HG03521 (cell line): ENCODE results near the gene GPC4.
"Not testable (repeated sequence)": the region's sequence is repeated elsewhere in the genome, so short reads cannot be mapped to it uniquely, and the experiment has no call there.

ENCODE experiments used
- ATAC-seq: cut with Tn5 transposase; IDR thresholded peaks from one replicate; pipeline ENCODE4 v1.9.1; 2021; ENCODE audit warnings: mild to moderate bottlenecking, moderate library complexity; ENCODE audit not compliant: unreplicated experiment

The GPC4 gene

DNA sequence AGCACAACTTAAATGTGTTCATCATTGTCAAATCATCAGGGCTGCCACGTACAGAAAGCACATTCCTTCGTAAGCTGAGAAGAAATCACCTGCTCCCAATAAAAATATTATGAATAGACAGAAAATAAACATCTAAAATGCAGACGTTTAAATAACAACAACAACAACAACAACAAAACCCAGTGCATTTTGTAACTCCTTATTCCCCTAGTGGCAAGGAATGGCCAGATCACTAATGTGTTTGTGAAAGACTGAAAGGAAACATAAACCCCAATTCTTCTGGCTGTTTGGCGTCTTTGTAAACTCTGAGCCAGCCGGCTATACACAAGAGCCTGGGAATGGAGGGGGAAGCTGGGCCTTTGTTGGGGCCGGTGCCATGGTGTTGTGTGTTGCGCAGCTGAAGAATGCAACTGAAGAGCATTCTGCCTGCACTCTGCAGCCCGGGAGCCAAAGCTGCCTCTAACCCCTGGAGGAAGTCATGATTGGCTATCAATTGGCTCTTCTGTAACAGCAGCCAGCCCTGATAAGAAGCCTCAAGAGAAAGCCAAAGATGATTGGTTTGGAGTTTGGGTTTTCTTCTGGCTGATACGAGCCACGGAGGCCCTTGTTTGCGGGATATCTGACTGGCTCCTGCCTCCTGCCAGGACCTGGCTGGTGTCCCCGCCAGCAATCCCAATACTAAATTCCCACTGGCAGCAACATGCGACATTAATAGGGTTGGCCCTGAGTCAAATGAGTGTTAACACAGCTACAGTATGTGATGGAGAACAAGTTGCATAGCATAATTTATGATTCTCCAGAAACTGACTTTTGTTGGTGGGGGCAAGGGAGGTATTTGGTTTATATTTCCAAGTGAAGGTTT, 107.4 kb downstream of the GPC4 start:
- ATAC-seq: no peak

DNA sequence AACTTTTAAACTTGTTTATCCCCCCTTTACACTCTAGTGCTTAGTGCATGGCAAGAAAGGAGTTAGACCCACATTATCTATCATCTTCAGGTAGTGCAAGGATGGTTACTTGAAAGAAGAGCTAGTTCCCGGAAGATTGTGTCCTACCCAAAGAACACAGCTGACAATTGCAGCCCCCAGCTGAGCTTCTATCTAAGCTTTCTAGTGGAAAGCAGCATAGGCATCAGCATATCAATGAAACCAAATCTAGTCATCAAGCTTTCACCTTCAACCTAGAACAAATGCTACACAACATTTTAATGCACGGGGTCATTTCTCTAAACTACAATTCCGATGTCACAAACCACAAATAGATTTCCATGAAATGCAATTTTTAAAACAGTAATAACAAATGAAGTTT, 108.2 kb downstream of the GPC4 start:
- no peak for ATAC-seq

DNA sequence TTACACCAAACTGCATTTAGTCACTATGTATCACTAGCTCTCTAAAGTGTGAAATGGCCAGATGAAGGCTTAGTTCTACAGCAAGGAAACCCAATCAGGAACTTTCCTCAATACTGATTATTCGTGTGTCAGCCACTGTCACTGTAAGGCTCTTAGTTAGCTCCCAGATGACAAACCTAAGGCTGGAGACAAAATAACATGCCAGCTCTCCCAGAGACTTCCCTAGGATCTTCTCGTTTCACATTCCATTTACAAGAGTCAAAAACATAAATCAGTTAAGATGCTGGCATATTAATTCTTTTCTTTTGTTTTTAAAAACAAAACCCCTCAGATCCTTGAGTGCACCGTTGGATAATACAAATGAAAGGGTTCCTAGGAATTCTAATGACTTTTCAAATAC, 109.0 kb downstream of the GPC4 start:
- ATAC-seq: no peak

DNA sequence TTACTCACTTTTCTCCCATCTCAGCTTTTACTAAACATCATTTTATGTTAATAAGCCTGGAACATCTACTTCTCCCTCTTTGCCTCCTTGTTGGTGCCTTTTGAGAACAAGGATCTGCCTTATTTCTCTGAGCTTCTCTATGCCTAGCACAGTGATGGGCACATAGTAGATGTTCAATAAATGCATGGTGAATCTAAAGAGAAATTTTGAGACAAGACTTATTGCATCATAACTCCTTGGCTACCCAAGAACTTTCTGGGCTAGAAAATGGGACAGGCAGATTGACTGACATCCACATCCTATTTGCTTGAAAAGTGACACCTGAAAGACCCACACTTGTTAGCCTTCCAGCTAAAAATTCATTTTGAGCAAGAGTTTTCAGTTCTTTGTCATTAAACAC, 109.9 kb downstream of the GPC4 start:
- ATAC-seq: no peak

DNA sequence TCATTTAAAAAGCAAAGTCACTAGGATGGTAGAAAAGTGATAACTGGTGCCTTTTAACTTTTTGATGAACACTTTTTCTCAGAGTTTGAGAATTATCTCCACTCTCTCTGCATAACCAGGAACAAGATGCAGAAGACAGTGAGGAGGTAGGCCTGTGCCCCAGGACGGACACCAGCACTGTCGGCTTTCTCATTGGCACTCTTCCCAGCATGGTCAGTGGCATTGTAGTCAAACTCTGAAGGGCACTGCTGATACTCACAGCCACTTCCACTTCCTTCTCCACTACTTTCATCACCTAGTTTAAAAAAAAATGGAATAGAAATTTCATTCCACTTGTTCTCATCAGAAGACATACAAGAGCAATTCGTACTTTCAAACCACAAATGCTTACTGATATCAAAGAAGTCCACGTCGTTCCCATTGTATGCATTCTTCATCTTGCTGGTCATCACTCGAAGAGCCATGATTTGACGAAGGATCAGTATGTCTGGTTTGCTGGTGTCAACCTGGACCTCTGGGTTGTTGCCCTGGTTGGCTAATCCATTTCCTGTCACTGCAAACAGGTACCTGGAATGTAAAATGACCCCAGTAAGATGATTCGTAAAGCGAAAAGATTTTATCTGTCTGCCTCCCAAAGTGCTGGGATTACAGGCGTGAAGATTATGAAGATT, 112.4 kb downstream of the GPC4 start:
- ATAC-seq: no peak

DNA sequence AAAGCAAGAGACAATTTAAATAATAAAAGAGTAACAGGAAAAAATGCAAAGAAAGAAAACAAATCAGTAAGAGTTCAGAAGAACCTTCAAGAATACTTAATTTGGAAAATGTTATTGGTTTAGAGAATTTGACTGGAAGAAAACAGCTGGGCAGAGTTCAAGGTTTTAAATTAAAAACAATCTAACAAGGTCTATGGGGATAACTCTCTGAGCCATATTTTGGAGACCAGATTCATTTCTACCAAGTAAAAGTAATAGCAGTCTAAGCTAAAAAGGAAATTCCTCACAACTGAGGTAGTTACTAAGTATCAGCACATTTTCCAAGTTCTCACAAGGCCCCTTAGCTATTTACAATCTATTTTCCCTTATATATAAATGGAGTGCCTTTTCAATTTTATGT, 114.7 kb downstream of the GPC4 start:
- no peak for ATAC-seq

DNA sequence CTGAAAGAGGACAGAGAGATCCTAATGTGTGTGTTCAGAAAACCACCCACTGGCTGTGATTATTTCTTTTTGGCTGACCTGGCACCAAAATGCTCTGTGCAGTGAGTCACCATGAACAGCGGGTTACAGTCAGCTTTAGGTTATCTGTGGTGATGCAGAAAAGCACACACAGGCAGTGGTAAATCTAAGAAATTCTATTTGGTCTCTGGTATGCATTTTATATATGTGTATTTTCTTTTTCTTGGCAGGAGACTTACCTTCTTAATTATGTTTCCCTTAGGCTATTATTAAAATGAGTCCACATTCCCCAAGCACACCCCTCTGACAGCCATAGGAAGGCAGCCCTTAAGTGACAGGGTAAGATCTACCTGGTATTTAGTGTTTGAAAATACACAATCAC, 118.0 kb downstream of the GPC4 start:
- no peak for ATAC-seq

DNA sequence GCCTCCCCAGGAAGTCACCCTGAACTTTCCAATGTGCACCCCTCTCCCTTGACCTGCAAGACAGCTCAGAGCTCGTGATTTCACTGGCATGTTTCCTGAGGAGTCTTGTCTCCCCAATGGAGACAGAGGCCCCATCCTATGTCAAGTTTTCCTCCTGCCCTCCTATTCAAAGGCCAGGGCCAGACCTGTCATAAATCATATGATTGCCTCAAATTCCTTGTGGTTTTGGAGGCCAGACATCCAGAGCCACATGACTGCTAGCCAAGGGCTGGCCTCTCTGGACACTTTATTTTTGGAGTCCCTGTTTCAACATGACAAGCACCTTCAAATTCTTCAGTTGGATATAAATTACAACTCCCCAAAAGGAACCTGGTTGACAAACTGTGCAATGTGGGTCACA, 121.2 kb downstream of the GPC4 start:
- no peak for ATAC-seq

DNA sequence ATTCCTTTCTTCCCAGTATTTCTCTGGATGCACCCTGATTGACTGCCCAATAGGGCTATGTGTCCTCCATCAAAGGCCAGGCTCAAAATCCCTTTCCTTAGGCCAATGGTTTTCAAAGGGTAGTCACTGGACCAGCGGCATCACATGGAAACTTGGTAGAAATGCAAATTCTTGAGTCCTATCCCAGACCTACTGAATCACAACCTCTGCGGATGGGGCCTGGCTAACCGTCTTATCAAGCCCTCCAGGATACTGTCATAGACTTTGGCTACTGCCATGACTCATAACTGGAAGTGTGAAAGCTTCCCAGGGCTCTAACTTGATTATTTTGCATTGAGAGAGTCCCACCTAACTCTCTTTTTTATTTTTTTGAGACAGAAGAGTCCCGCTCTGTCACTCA, 125.2 kb downstream of the GPC4 start:
- no peak for ATAC-seq

DNA sequence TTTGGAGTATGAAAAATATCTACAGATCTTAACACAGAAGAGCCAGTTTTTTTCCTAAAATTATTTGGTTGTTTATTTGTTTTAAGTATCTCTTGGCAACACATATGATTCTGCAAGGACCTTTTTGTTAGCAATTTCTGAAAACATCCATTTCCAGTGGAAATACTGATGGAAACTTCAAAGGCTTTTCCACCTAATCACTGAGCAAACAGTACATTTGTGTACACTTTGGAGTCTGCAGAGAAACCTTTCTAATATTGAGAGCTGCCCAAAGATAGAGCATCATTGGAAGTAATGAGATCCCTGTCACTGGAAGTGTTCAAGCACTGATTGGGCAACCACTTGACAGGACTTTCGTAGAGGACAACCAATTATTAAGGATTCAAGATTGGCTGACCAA, 127.4 kb downstream of the GPC4 start:
- no peak for ATAC-seq

DNA sequence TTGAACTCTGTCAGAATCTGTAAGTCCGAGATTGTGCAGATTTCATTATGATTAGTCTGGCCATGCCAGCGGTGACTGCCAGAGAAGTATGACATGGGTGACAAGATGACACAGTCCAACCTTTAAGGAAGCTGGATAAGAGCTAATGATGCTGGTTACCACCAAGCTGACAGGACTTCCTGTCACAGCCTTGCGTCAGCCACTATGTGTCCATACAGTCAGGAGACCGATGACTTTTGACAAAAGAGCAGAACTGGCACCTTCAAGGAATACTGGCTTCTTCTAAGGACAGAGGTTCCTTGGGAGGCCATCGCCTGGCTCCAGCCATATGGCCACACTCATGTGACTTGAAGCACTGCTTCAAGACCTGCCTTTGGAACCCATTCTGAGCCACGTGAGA, 129.9 kb downstream of the GPC4 start:
- ATAC-seq: no peak

DNA sequence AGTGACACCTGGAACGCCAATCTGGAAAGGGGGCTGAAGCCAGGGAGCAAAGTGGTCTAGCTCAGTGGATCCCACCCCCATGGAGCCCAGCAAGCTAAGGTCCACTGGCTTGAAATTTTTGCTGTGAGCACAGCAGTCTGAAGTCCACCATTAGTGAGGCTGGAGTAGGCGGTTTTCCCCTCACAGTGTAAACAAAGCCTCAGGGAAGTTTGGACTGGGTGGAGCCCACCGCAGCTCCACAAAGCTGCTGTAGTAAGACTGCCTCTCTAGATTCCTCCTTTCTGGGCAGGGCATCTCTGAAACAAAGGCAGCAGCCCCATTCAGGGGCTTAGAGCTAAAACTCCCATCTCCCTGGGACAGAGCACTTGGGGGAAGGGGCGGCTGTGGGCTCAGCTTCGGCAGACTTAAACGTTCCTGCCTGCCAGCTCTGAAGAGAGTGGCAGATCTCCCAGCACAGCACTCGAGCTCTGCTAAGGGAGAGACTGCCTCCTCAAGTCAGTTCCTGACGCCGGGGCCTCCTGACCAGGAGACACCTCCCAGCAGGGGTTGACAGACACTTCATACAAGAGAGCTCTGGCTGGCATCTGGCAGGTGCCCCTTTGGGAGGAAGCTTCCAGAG, 136.1 kb downstream of the GPC4 start:
- ATAC-seq: not testable (repeated sequence)

DNA sequence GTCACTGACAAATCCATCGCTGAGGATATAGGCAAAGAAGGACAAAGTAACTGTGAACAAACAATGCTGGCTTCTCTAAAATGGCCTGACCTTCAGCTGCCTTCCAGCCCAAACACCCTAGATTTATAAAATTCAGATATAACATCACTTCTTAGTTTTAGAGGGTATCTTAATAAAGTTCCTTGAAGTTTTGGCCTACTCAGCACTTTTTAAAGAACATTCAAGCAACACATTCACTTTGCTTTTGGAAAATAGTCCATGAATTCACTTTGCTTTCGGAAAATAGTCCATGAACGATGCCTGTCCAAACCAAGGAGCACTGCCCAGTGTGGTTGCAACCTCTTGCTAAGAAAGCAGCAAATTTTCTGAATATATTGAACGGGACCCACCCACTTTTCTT, 142.1 kb downstream of the GPC4 start:
- ATAC-seq: no peak

DNA sequence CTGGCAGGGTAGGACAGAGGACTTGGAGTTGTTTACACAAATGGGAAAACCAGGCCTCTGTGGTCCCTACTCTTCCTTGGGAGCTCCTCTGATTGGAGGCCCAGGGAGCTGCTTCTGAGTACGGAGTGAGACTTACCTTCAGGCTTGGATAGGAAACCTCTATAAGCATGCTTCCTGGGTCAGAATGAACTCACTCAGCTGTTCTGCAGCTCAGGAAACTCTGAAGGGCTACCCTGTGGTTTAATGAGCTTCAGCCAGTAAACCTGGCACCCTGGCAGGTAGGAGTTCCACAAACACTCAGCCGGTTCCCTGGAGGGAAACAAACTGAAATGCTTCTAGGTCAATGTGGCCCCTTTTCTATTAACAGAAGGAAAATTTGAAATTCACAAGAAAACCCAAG, 146.1 kb downstream of the GPC4 start:
- ATAC-seq: no peak

DNA sequence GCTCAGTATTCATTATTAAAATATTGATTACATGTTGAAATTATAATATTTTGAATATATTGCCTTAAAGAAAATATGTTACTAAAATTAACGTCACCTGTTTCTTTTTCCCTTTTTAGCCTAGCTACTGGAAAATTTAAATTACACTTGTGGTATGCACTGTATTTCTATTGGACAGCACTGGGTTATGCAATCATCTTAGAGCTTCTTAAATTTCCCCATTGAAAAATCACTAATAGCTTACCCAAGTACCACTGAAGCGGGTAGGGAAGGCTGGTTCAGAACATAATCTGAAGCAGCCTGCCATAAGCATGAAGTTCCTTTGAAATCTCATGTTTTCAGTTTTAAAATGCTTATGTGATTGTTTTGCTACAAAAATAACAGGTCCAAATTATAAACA, 147.7 kb downstream of the GPC4 start:
- no peak for ATAC-seq

DNA sequence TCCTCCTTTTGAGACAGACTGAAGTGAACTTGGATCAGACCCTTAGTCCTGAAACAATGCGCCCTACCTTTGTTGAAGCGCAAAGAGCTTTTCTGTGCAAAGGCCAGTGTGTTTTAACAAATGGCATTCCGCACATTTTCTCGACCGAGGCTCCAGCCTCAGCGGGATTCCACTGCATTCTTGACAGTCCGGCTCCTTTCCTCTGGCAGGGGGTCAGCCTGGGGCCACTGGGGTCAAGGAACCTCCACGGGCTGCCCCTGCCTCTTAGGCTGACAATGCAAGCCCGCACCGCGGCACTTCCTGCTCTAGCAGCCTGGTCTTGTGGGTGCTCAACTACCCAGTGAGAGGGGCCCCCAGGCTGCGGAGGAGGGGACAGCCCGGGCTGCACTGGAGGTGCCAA, 150.0 kb downstream of the GPC4 start:
- no peak for ATAC-seq

DNA sequence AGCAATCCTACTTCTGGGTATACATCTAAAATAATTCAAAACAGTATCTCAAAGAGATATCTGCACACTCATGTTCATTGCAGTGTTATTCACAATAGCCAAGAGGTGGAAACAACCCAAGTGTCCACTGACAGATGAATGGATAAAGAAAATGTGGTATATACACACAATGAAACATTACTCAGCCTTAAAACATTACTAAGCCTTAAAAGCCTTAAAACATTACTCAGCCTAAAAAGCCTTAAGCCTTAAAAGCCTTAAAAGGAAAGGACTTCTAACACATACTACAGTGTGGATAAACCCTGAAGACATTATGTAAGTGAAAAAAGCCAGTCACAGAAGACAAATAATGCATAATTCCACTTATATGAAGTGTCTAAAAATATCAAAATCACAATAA, 156.8 kb downstream of the GPC4 start:
- no peak for ATAC-seq

DNA sequence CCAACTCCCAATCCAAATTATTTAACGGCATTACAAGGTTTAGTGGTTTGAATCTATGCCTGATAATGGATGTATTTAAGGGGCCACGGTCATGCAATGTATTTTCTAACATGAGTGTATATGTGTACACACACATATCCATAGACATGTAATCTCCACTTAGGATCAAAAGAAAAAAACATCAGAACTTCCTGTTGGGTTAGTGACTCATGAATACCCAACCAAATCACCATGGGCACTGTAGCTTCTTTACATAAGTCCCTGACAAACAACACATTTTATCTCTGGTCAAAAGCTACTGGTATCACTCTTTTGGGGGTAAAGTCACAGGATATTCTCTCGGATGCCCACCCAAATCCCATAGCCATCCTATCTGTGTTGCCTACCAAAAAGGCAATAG, 160.6 kb downstream of the GPC4 start:
- ATAC-seq: no peak

DNA sequence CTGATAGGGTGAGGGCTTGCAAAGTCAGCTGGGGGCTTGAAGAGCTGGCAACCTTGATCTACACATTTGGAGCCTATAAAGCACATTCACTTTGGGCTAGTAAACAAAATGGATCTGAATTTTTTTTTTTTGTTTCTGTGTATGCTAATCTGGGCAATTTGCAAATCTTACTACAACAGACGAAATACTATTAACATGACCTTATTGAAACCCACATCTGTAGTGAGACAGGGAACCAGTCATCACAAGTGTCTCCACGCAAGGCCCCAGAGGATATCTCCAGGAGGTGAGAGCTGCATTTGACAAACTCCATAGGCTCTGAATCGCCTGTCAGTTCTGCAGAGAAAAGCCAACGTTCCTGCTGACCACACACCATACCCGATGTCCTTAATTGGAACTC, 164.1 kb downstream of the GPC4 start:
- ATAC-seq: no peak

DNA sequence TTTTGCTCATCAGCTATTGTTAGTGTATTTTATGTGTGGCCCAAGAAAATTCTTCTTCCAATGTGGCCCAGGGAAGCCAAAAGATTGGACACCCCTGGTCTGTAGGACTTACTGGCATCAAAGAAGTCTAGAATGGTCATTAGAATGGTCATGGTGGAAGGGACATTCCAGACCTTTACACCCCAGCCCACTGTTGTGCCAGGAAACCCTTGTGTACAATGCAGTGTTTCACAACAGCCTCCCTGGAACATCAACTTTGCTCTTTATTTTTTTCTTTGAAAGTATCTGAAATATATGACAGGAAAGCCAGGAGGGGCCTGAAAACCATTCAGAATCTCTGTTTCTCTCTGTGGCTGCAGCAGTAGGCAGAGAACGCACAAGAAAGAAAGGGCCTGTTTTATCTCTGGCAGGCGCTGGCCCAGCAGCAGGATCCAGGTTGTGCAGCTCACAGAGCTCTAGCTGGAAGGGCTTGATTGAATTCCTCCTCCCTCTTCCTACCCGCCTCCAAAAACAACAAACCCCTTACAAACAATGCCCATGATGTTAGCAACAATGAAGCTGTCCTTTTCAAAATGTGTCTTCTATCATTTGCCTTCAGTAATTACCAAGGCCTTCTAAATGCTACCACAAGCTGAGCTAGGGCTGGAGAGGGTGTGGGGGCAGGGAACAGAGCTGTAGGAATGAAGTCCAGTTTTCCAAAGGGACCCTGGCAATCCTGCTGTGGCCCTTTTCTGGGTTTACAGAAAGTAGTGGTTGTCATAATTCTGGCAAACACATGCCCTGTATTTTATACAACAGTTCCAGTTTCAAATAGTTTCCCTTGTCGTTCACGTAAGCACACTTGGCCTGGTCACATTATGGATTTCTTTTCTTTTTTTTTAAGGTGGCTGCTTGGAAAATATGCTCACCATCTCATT, 164.8 kb downstream of the GPC4 start:
- no peak for ATAC-seq
